Fibroblast of pulmonary artery (primary cell): Measurements from ENCODE around the gene WNT3A.
A peak's percentile ranks its signal among the peaks of the same experiment; 100 is the strongest.

ENCODE experiments used
- DNase-seq: peaks from one replicate; pipeline ENCODE4 v3.0.0-alpha.2; 2010; ENCODE audit warnings: low read depth
- H3K4me3 ChIP-seq: replicated peaks from 2 replicates; pipeline ENCODE4 v1.5.1; 2011; ENCODE audit warnings: low read depth, mild to moderate bottlenecking, control low read depth, low read length, moderate library complexity
- TF ChIP-seq, protein P1 (sequence below): IDR thresholded peaks from 2 replicates; pipeline ENCODE4 v1.5.1; 2011; ENCODE audit warnings: mild to moderate bottlenecking, control low read depth, low read length, inconsistent platforms; ENCODE audit errors: missing control alignments

Gene WNT3A

DNA sequence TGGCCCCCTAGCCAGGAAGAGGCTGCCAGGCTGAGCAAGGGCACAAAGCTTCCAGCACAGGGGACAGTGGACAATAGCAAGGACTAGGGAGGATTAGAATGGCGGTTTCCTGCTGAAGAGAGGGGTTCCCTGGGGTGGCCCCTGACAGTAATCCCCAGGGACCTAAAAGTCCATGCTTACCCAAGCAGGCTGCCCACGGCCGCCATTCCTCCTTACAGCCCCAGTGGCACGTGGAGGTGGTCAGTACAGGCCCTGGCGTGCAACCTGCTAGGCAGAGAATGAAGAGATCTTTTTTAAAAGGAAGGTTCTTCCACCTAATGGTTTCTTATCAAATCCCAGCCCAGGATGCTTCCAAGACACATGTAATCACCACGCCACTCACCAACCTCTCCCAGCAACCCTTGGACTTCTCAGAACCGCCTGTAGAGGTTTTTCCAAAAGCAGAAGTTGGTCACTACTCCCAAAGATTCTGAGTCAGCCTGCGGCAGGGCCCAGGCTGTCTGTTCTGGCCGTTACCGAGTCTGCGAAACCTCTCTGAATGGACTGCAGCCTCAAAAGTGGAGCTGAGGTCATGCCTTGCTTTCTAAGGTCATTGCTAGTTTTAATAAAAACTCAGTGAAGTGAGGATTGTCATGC lies 101.4 kb downstream of the WNT3A start:
- DNase-seq, result no peak
- TF ChIP-seq, protein P1, sequence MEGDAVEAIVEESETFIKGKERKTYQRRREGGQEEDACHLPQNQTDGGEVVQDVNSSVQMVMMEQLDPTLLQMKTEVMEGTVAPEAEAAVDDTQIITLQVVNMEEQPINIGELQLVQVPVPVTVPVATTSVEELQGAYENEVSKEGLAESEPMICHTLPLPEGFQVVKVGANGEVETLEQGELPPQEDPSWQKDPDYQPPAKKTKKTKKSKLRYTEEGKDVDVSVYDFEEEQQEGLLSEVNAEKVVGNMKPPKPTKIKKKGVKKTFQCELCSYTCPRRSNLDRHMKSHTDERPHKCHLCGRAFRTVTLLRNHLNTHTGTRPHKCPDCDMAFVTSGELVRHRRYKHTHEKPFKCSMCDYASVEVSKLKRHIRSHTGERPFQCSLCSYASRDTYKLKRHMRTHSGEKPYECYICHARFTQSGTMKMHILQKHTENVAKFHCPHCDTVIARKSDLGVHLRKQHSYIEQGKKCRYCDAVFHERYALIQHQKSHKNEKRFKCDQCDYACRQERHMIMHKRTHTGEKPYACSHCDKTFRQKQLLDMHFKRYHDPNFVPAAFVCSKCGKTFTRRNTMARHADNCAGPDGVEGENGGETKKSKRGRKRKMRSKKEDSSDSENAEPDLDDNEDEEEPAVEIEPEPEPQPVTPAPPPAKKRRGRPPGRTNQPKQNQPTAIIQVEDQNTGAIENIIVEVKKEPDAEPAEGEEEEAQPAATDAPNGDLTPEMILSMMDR, result no peak
- peak overlapping the region; percentile 95 for H3K4me3 ChIP-seq

DNA sequence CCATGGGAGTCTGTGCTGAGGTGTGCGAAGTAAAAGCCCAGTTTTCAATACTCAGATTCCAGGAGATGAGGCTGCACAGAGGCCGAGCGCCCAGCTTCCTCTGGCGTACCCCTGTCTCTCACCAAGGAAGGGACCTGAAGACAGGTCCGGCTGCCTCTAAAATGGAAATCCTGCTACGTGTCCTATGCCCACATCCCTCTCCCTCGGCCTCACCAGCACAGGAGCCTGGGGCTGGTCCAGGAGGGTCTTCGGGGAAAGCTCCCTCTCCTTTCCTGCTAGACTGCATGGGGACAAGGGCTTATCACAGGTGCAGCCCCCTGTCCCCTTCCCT lies 101.9 kb downstream of the WNT3A start:
- DNase-seq, result no peak
- TF ChIP-seq, protein P1, result no peak
- peak overlapping the region; percentile 95 for H3K4me3 ChIP-seq

DNA sequence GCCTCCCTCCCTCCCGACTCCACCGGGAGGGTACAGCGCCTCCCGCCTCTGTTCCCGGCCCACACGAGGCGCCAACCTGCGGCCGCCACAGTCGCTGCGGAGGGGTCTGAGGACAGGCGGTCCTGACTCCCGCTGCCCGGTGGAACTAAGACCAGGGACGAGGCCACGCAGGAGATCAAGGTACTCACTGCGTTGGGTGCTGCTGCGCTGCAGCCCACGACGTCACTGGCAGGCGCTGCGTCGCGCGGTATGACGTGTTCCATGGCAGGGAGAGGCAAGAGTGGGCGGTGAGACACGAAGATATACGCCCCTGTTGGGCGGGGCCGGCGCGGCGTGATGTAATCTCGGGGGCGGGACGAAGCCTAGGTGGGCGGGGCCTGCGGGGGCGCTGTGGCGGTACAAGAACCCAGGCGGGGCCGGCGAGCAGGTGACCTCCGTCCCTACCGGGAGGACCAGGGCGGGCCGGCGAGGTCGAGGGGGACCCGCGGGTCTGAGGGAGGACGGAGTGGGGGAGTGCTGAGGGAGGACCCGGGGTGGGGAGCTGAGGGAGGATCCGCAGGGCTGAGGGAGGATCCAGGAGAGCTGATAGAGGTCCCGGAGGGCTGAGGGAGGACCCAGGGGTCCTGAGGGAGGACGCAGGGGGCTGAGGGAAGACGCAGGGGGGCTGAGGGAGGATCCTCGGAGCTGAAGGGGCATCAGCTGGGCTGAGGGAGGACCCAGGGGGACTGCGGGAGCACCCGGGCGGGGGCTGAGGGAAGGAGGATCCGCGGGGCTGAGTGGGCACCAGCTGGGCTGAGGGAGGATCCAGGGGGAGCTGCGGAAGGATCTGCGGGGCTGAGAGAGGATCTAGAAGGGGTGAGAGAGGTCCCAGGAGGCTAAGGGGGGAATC lies 102.5 kb downstream of the WNT3A start, which contains the start of gene MRPL55:
MRPL55 (minus strand) TSS at position 227 of the 889 bp plus-strand sequence. CDS start 1,039 bp downstream, outside the sequence.
- peak; percentile 97 for DNase-seq
- TF ChIP-seq, protein P1, result no peak
- H3K4me3 ChIP-seq, result peak within 1 kb of the TSS; percentile 95

DNA sequence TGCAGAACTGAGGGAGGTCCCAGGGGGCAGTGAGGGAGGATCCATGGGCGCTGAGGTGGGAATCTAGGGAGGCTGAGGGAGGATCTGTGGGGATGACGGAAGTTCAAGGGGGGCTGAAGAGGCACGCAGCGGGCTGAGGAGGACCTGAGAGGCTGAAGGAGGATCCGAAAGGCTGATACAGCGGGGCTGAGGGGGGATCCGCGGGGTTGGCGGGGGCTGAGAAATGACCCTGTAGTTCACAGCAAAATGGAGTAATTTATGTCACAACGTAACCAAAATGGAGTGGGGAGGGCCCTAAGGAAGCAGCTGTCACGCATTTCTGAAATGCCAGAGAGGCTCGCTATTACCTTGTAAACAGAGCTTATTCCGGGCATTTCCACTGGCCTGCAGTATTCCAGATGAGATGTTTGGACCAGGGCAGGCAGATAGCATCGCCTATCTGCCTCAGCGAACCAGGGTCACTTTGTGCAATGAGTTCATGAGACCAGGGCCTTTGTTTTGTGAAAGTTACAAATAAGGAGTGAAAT lies 103.2 kb downstream of the WNT3A start:
- peak; percentile 55 for DNase-seq
- H3K4me3 ChIP-seq, result peak overlapping the region; percentile 95
- TF ChIP-seq, protein P1, result no peak

DNA sequence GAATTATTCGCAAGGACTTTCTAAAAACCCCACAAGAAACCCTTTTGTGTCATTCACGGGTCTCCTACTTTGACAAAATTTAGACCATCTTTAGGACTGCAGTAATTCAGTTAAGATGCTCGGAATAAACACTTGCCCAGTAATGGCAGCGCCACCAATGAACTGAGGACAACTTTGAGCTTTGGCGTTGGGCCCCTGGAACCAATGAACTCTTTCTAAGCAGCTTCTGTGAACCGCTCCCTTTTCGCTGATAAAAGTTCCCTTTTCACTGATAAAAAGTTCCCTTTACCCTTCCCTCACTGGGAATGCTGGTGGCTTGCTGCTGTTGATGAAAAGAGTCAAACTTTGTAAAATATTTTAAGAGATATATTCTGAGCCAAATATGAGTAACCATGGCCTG lies 103.8 kb downstream of the WNT3A start:
- DNase-seq, result no peak
- TF ChIP-seq, protein P1, result no peak
- H3K4me3 ChIP-seq, result peak overlapping the region; percentile 95
